ENCODE data around the gene TMEM141.
"Not testable (repeated sequence)": the region's sequence is repeated elsewhere in the genome, so short reads cannot be mapped to it uniquely, and the experiment has no call there.

Gene TMEM141

GRCh38 chr9:136821826-136822544 lies 30.8 kb downstream of the TMEM141 start:
- DNase-seq: no peak

- DNase-seq: no peak
These were observed 32.2 kb downstream of the TMEM141 start for GRCh38 chr9:136823136-136824046.

GRCh38 chr9:136824496-136825225 lies 33.5 kb downstream of the TMEM141 start:
- DNase-seq: no peak

- no peak for DNase-seq
These were observed 34.4 kb downstream of the TMEM141 start for GRCh38 chr9:136825295-136826187.

GRCh38 chr9:136826188-136826541 lies 35.0 kb downstream of the TMEM141 start:
- no peak for DNase-seq

DNA sequence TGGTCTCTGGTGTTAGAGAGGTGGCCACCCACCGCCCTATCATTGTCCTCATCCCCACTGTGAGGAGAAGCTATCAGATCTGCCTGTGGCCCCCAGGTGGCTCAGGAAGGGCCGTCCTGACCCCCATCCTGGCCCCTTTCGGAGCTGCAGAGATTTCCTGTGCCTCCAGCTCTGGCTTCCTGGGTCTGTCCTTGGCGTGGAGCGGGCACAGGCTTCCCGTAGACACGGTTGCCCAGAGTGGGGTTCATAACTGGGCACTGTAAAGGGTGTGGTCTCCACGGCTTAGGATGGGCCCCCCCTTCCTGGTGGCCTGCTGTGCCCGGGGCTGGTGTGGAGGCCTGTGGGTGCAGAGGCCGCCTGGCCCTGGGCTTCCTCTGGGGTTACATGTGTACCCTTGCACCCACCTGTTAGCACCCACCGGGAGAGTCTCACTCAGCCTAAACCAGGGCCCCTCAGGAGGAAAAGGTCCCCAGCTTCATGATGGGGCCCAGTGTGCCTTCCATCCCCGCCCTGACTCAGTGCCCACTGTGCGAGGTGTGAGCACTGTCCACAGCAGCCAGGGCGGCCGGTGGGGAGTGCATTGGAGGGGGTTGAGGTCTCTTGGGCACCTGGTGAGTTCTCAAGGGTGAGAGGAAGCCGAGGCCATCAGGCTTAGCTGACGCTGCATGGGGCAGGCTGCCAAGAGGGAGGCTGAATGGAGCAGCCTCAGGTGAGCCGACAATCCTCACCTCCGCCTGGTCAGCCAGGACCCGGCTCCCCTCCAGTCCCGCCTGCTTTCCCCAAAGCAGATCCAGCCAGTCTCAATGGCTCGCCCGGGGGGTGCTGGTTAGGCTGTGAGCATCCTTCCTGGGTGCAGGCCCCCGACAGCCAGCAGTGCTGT lies 35.8 kb downstream of the TMEM141 start:
- no peak for DNase-seq

- no peak for DNase-seq
These were observed 36.8 kb downstream of the TMEM141 start for GRCh38 chr9:136827794-136828473.

- no peak for DNase-seq
These were observed 37.5 kb downstream of the TMEM141 start for GRCh38 chr9:136828474-136829140.

GRCh38 chr9:136829412-136829811 lies 38.3 kb downstream of the TMEM141 start:
- no peak for DNase-seq

DNA sequence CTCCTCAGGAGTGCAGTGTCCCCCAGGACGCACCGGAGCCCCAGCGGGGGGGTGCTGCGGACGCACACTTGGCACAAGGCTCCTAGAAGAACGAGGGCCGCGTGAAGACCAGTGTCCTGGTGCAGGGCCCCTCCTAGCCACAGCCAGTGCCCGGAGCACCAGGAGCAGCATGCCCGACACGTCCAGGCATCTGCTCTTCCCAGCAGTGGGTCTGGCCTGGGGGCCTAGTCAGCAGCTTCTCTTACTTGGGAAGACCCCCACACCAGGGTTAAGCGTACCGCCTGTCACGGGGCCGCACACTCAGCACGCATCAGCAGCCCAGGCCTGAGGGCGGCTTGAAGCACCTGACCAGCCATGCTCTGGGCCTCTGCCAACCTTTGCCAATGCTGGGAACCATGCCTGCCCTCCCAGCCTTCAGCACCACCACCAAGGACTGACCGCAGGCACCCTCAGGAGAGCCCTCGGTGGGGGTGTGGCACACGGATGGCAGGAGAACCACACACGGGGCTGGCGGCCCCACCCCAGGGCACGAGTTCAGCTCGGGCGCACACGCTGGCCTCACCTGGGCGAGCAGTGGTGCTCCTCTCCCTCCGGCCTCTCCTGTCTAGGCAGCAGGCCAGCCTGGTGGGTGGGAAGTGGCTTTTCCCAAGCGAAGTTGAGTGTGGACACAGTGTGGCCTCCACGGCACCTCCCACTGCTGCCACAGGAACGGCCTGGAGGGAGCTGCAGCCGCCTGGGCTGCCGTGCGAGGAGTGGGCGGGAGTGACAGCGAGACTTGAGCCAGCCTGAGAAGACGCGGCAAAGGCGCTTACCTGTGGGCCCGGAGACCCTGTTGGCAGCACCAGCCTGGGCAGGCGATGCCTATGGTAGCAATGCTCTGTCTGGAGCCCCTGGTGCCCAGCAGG lies 39.1 kb downstream of the TMEM141 start:
- no peak for DNase-seq

DNA sequence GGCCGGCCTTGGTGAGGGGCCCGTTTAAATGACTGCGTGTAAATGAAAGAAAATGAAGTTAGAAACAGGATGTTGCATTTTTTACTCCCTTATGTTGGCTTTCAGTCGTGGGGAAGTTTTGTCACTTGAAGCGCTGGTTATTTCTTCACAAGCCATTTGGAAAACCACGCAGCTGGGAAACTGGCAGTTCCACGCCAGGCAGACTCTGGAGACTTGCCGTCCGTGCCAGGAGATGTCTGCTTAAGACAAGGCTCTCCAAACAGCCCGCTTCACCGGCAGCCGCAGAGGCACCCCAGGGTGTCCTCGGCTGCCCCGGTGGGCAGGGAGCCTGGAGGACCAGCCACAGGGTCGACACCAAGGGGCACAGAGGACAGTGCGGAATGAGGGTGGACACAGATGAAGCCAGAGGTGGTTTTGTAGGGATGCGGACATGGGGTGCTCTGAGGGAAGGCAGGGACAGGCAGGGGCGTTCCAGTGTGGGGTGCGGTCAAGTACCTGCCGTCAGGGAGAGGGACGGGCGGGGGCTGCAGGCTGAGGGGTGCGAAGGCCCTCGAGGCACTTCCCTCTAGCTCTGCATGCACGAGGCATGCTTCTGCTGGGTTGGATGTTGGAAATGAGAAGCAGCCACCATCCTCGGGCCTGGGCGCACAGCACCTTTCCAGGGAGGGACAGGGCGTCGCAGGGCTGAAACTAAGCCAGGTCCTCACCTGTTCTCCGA lies 40.0 kb downstream of the TMEM141 start:
- DNase-seq: no peak

- DNase-seq: no peak
These were observed 40.6 kb downstream of the TMEM141 start for GRCh38 chr9:136831720-136832104.

GRCh38 chr9:136832581-136832980 lies 41.4 kb downstream of the TMEM141 start:
- DNase-seq: no peak

- not testable (repeated sequence) for DNase-seq
These were observed 42.4 kb downstream of the TMEM141 start for GRCh38 chr9:136833381-136834048.

DNA sequence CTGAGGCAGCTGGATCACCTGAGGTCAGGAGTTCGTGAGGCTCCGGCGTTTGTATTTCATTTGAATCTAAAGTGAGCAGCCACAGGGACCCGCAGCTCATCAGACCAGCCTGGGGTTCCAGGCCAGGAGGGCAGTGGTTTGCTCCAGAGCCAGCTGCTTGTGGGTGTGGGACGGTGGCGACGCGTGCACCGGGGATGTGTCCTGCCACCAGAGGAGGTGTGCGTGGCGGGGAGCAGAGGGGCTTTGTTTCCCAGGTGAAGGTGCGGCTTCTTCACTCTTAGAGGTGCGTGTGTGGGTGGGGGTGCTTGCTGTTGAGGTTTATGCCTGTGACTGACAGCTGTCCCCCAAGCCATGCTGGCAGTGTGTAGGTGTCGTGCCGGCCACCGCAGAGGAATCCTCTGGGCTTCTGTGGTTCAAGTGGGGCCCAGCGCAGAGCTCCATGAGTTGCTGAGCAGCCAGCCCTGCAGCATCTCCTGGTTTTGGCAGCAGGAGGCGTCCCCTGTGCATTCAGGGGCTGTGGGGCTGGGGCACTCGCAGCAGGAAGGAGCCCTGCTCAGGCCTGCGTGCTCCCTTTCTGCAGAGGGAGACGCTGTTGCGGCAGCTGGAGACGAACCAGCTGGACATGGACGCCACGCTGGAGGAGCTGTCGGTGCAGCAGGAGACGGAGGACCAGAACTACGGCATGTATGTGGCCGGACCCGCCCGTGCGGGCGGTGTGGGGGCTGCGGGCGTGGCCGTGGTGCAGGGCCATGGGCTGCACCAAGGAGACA lies 44.2 kb downstream of the TMEM141 start:
- DNase-seq: no peak

- no peak for DNase-seq
These were observed 45.1 kb downstream of the TMEM141 start for GRCh38 chr9:136835932-136836904.

Measured in NK-92 treated with Interleukin-12 subunit alpha and Interleukin-12 subunit beta, amount 100 ng/mL, for 24 hours (cell line).